Spleen (tissue), 11 donors: ENCODE data around the gene GNG7. TPM values are rescaled to one million over a fixed set of nuclear protein-coding genes. Genes with fewer than 3 reads are reported as not detected.

Experiments
- DNase-seq: peaks from one replicate; pipeline ENCODE4 v3.0.0-alpha.2; 2020
- H3K27ac ChIP-seq, 8 donors: fragments of 200-600 bp; sonication (generic) in 7 of 8; 1 replicate in 4 of 8; 2 replicates in 4 of 8; pipeline versions ENCODE4 v1.5.0 to v1.8.0; 2016 to 2021; ENCODE audit warnings: inconsistent platforms in 4 of 8, mild to moderate bottlenecking in 4 of 8, moderate library complexity in 1 of 8
- H3K27me3 ChIP-seq, 7 donors: fragments of 200-600 bp; sonication (generic) in 6 of 7; replicated peaks in 1 of 7; 1 replicate in 4 of 7; 2 replicates in 3 of 7; pipeline versions ENCODE4 v1.5.0 to v1.8.0; 2016 to 2021; ENCODE audit warnings: inconsistent platforms in 3 of 7, mild to moderate bottlenecking in 1 of 7
- H3K36me3 ChIP-seq, 6 donors: fragments of 200-600 bp; sonication (generic) in 5 of 6; 1 replicate in 4 of 6; 2 replicates in 2 of 6; pipeline versions ENCODE4 v1.5.0 to v1.8.0; 2016 to 2021; ENCODE audit warnings: inconsistent platforms in 2 of 6
- H3K4me1 ChIP-seq, 6 donors: fragments of 200-600 bp; sonication (generic) in 5 of 6; 1 replicate in 3 of 6; 2 replicates in 3 of 6; pipeline versions ENCODE4 v1.5.0 to v1.8.0; 2016 to 2021; ENCODE audit warnings: inconsistent platforms in 3 of 6
- H3K4me3 ChIP-seq, 8 donors: fragments of 200-600 bp; sonication (generic) in 7 of 8; 1 replicate in 4 of 8; 2 replicates in 4 of 8; pipeline versions ENCODE4 v1.5.0 to v1.8.0; 2016 to 2021; ENCODE audit warnings: inconsistent platforms in 4 of 8, mild to moderate bottlenecking in 4 of 8, moderate library complexity in 2 of 8
- H3K9me3 ChIP-seq, 8 donors: fragments of 200-600 bp; sonication (generic) in 7 of 8; 1 replicate in 4 of 8; 2 replicates in 4 of 8; pipeline versions ENCODE4 v1.5.0 to v1.8.0; 2016 to 2021; ENCODE audit warnings: inconsistent platforms in 4 of 8
- CTCF ChIP-seq, 11 experiments: fragments of 200-600 bp in 7 of 11; fragments of 450-650 bp in 4 of 11; sonication (generic) in 4 of 11; IDR thresholded peaks in 8 of 11; conservative IDR thresholded peaks in 3 of 11; 1 replicate in 7 of 11; 2 replicates in 4 of 11; pipeline versions ENCODE4 v1.4.0 to v1.8.0; 2016 to 2021; ENCODE audit warnings: antibody characterized with exemption in 11 of 11, inconsistent platforms in 4 of 11, mild to moderate bottlenecking in 1 of 11
- POLR2A ChIP-seq, 3 donors: fragments of 450-650 bp; IDR thresholded peaks; one replicate each; pipeline ENCODE4 v1.5.1; 2017; ENCODE audit warnings: antibody characterized with exemption in 3 of 3, mild to moderate bottlenecking in 1 of 3
- POLR2AphosphoS5 ChIP-seq, 3 donors: sonication (generic); formaldehyde crosslinking; IDR thresholded peaks; one replicate each; pipeline ENCODE4 v1.5.1; 2017; ENCODE audit warnings: antibody characterized with exemption in 3 of 3
- WGBS, 5 donors: extraction: QIAGEN DNeasy Blood & Tissue Kit in 3 of 5; methylation state at CpG; one replicate each; pipeline versions ENCODE4 v1.1.5 to v1.1.7; 2013 to 2018; 5-methylcytosine and 5-hydroxymethylcytosine counted together
- intact Hi-C: fragments of 100-400 bp; cut with DNase I; formaldehyde crosslinking; loops from one replicate; pipeline ENCODE4 v1.15.0; 2023; ENCODE audit warnings: low total_unique reads
- polyA plus RNA-seq, 3 donors: library from polyadenylated mRNA; stranded (reverse); fragments of 200-250 nt; gene quantifications; one replicate each; pipeline ENCODE4 v1.2.1, GENCODE V29; 2013
- total RNA-seq, 7 donors: library from RNA; depleted of rRNA in 3 of 7; stranded (reverse); fragments of >200 nt in 3 of 7; fragmentation: NEBNext Ultra II Directional in 4 of 7; extraction: Animal tissue kit (Norgen Biotek cat#: 25700) in 4 of 7; gene quantifications; one replicate each; pipeline versions ENCODE4 v1.1.0 to v1.2.1, GENCODE V29; 2016 to 2021
- donor health status: healthy with polysubstance abuse.
- donor health status: DM: no; HTN: no; CAD: no; lungs with moderate emphysema.
- donor health status: DM: no; HTN: no; CAD: no.
- donor health status: Bipolar disorder and iron deficiency.
- donor health status: healthy.
- donor health status: DM: no; HTN: no; CAD: no.
- donor health status: DM: yes; HTN: yes; CAD: no.

The GNG7 gene
- total and polyA plus RNA-seq, 10 donors = 17.2 to 34.6 (median 18.9) TPM

- WGBS, 5 donors = 77 to 89% (median 82%) methylated on average over 4 to 5 of the region's 5 CpGs
- Histone ChIP-seq H3K27ac (peak overlapping the region in 1 of 8 donors; percentile 84), H3K27me3 (peaks cover 0 to 4% (median 0%) of the 10 kb centered on the region in 7 donors), H3K36me3 (no peaks in the 10 kb centered on the region), H3K4me1 (peaks cover 0 to 25% (median 10%) of the 10 kb centered on the region in 6 donors), H3K9me3 (peaks cover 0 to 18% (median 12%) of the 10 kb centered on the region in 8 donors), H3K4me3 (no peak overlapping the region)
- TF ChIP-seq POLR2AphosphoS5 (IDR thresholded peaks at IDR 0.05) (no peak), CTCF (IDR thresholded peaks at IDR 0.05 in 8 of 11, conservative IDR thresholded peaks at IDR 0.05 in 3 of 11) (no peak), POLR2A (IDR thresholded peaks at IDR 0.05) (no peak)
- DNase-seq = no peak
- intact Hi-C loops = no loop called here
Measured at GRCh38 chr19:2711875-2712205, 9.3 kb upstream of the GNG7 start.

GRCh38 chr19:2711172-2711874 lies 8.8 kb upstream of the GNG7 start:
- 52 to 64% (median 59%) methylated on average over 17 of the region's 17 CpGs for WGBS, 5 donors
- DNase-seq = peak; percentile 77
- H3K9me3 ChIP-seq = peaks cover 0 to 18% (median 12%) of the 10 kb centered on the region in 8 donors
- TF ChIP-seq CTCF (IDR thresholded peaks at IDR 0.05 in 8 of 11, conservative IDR thresholded peaks at IDR 0.05 in 3 of 11) (no peak), POLR2A (IDR thresholded peaks at IDR 0.05) (no peak), POLR2AphosphoS5 (IDR thresholded peaks at IDR 0.05) (no peak)
- H3K27ac ChIP-seq = peak overlapping the region in 7 of 8 donors; percentile 41 to 84 (median 71)
- H3K36me3 ChIP-seq = no peaks in the 10 kb centered on the region
- peak overlapping the region in 1 of 8 donors; percentile 13 for H3K4me3 ChIP-seq
- peaks cover 0 to 25% (median 10%) of the 10 kb centered on the region in 6 donors for H3K4me1 ChIP-seq
- H3K27me3 ChIP-seq = peaks cover 0 to 3% (median 0%) of the 10 kb centered on the region in 7 donors
- intact Hi-C loops = no loop called here

- Histone ChIP-seq H3K36me3 (no peaks in the 10 kb centered on the region), H3K9me3 (no peaks in the 10 kb centered on the region), H3K27me3 (no peaks in the 10 kb centered on the region), H3K27ac (no peak overlapping the region), H3K4me3 (no peak overlapping the region), H3K4me1 (peaks cover 0 to 41% (median 15%) of the 10 kb centered on the region in 6 donors)
- WGBS, 5 donors = 93 to 100% (median 96%) methylated on average over 5 of the region's 5 CpGs
- intact Hi-C loops = no loop called here
- no peak for DNase-seq
- TF ChIP-seq POLR2A (IDR thresholded peaks at IDR 0.05) (no peak), POLR2AphosphoS5 (IDR thresholded peaks at IDR 0.05) (no peak), CTCF (IDR thresholded peaks at IDR 0.05 in 8 of 11, conservative IDR thresholded peaks at IDR 0.05 in 3 of 11) (no peak)
Measured at GRCh38 chr19:2706251-2706650, 3.8 kb upstream of the GNG7 start.

- 88 to 91% (median 90%) methylated on average over 5 to 6 of the region's 6 CpGs for WGBS, 5 donors
- no peak for DNase-seq
- no peaks in the 10 kb centered on the region for H3K36me3 ChIP-seq
- intact Hi-C loops = no loop called here
- TF ChIP-seq POLR2A (IDR thresholded peaks at IDR 0.05) (no peak), POLR2AphosphoS5 (IDR thresholded peaks at IDR 0.05) (no peak), CTCF (IDR thresholded peaks at IDR 0.05 in 8 of 11, conservative IDR thresholded peaks at IDR 0.05 in 3 of 11) (no peak)
- no peaks in the 10 kb centered on the region for H3K9me3 ChIP-seq
- H3K27ac ChIP-seq = no peak overlapping the region
- no peaks in the 10 kb centered on the region for H3K27me3 ChIP-seq
- H3K4me1 ChIP-seq = peaks cover 0 to 48% (median 30%) of the 10 kb centered on the region in 6 donors
- H3K4me3 ChIP-seq = no peak overlapping the region
Measured at GRCh38 chr19:2703691-2704216, 1.3 kb upstream of the GNG7 start.
